ENCODE measurements around the gene LPP.

The LPP gene

GRCh38 chr3:188343894-188344293 is 189.9 kb downstream of the LPP start:
- no peak for DNase-seq (ENCODE audit: extremely low read depth, low read depth)
- TF ChIP-seq CTCF (IDR thresholded peaks at IDR 0.05; ENCODE audit: low read depth, low read length, missing control alignments), result no peak
- H3K4me3 ChIP-seq (replicated peaks; ENCODE audit: low read depth, low read length), result no peak overlapping the region

- DNase-seq (ENCODE audit: extremely low read depth, low read depth), result no peak
- no peak for TF ChIP-seq CTCF (IDR thresholded peaks at IDR 0.05; ENCODE audit: low read depth, low read length, missing control alignments)
- no peak overlapping the region for H3K4me3 ChIP-seq (replicated peaks; ENCODE audit: low read depth, low read length)
Measured at GRCh38 chr3:188345223-188345622, 191.3 kb downstream of the LPP start.

- no peak for TF ChIP-seq CTCF (IDR thresholded peaks at IDR 0.05; ENCODE audit: low read depth, low read length, missing control alignments)
- peak; percentile 66 for DNase-seq (ENCODE audit: extremely low read depth, low read depth)
- no peak overlapping the region for H3K4me3 ChIP-seq (replicated peaks; ENCODE audit: low read depth, low read length)
Measured at GRCh38 chr3:188348435-188349244, 194.7 kb downstream of the LPP start.

GRCh38 chr3:188349351-188349901 is 195.5 kb downstream of the LPP start:
- H3K4me3 ChIP-seq (replicated peaks; ENCODE audit: low read depth, low read length), result no peak overlapping the region
- no peak for DNase-seq (ENCODE audit: extremely low read depth, low read depth)
- TF ChIP-seq CTCF (IDR thresholded peaks at IDR 0.05; ENCODE audit: low read depth, low read length, missing control alignments), result no peak

- DNase-seq (ENCODE audit: extremely low read depth, low read depth), result no peak
- TF ChIP-seq CTCF (IDR thresholded peaks at IDR 0.05; ENCODE audit: low read depth, low read length, missing control alignments), result no peak
Measured at GRCh38 chr3:188349933-188350332, 196.0 kb downstream of the LPP start.

GRCh38 chr3:188350961-188351360 is 197.0 kb downstream of the LPP start:
- no peak for DNase-seq (ENCODE audit: extremely low read depth, low read depth)
- H3K4me3 ChIP-seq (replicated peaks; ENCODE audit: low read depth, low read length), result no peak overlapping the region
- no peak for TF ChIP-seq CTCF (IDR thresholded peaks at IDR 0.05; ENCODE audit: low read depth, low read length, missing control alignments)

More at GRCh38 chr3:188349933-188350332, 196.0 kb downstream of the LPP start:
- no peak overlapping the region for H3K4me3 ChIP-seq (replicated peaks; ENCODE audit: low read depth, low read length)
